C4-2B (cell line): ENCODE measurements around the gene OXT.

Experiments
- H3K27ac ChIP-seq: fragments of 450-650 bp; 2 replicates; pipeline ENCODE4 v1.5.1; 2017
- ZFX ChIP-seq: fragments of 450-650 bp; IDR thresholded peaks from 2 replicates; pipeline ENCODE4 v1.6.1; 2017
- TF ChIP-seq, protein P1 (sequence below): fragments of 450-650 bp; conservative IDR thresholded peaks from 2 replicates; pipeline ENCODE4 v1.5.1; 2017; ENCODE audit warnings: mild to moderate bottlenecking

Gene OXT

DNA sequence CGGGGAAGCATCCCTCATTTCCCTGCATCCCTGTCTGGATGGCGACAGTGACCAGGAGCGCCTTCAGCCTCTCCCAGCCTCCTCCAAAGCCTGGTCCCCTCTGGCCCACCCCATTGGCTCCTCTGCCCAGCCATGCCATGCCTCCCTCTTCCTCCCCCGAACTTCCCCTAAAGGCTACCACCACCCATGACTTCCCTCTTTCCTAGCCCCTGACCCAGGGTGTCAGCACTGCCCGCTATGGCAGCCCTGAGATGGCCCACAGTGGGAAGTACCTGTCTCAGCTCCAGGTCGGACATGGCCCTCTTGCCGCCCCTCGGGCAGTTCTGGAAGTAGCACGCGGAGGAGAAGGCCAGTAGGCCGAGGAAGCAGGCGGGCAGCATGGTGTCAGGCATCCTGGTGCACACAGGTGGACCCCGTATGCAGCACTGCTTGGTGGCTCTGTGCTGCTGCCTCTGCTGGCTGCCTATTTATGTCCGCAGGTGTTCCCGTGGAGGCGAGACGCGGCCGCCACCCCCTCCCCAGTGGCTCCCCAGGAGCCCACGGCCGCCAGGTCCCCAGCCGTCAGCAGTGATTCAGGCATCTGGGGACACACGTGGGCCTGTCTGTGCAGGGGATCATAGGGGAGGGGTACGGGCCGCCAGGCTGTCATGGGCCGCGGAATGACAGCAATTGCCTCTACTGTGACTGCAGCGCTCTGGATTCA lies 13.0 kb downstream of the OXT start, which contains the start of gene AVP:
AVP (minus strand) TSS at position 442 of the 703 bp plus-strand sequence; CDS start at position 392, 50 bp downstream.
- H3K27ac ChIP-seq, result no peak within 1 kb of the TSS
- TF ChIP-seq ZFX, result no peak
- TF ChIP-seq, protein P1, sequence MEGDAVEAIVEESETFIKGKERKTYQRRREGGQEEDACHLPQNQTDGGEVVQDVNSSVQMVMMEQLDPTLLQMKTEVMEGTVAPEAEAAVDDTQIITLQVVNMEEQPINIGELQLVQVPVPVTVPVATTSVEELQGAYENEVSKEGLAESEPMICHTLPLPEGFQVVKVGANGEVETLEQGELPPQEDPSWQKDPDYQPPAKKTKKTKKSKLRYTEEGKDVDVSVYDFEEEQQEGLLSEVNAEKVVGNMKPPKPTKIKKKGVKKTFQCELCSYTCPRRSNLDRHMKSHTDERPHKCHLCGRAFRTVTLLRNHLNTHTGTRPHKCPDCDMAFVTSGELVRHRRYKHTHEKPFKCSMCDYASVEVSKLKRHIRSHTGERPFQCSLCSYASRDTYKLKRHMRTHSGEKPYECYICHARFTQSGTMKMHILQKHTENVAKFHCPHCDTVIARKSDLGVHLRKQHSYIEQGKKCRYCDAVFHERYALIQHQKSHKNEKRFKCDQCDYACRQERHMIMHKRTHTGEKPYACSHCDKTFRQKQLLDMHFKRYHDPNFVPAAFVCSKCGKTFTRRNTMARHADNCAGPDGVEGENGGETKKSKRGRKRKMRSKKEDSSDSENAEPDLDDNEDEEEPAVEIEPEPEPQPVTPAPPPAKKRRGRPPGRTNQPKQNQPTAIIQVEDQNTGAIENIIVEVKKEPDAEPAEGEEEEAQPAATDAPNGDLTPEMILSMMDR, result no peak

DNA sequence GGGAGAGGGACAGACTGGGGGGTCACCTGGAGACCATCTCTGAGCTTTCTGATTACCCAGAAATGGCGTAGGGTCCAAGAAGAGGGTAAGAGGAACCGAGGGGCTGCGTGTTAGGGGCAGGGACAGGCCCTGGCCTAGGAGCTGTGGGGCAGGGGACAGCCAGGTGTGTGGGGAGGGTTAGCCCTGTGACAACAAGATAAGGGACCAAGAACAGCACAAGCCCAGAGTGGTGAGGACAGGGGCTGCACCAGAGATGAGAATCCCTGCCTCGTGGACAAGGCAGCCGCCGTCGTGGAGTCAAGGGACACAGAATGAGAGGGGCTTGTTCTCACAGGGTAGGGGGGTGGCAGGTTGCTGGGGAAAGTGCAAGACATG lies 13.6 kb downstream of the OXT start:
- TF ChIP-seq, protein P1, result no peak
- TF ChIP-seq ZFX, result no peak
- H3K27ac ChIP-seq, result no peak overlapping the region

DNA sequence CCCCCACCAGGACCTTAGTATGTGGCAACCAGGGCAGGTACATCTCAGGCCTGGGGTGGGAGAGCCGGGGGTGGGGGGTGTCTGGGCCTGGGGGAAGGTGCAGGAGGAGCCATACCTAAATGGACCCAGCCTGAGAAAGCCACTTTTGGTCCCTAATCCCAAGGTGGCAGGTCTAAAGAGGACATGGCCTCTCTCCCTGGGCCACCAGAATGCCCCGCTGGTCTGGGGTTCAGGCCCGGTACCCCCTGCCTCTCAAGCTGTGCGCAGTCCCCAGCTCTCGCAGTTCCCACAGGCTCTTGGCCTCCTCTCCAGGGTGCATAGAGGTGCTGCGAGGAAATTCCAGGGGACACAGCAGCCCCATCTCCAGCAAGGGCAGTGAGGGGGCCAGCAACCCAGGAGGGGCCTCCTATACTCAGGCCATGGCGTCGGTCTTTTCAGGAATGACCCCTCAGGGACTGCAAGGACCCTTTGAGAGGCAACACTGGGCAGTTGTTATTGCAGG lies 14.2 kb downstream of the OXT start:
- H3K27ac ChIP-seq, result no peak overlapping the region
- TF ChIP-seq, protein P1, result no peak
- no peak for TF ChIP-seq ZFX

DNA sequence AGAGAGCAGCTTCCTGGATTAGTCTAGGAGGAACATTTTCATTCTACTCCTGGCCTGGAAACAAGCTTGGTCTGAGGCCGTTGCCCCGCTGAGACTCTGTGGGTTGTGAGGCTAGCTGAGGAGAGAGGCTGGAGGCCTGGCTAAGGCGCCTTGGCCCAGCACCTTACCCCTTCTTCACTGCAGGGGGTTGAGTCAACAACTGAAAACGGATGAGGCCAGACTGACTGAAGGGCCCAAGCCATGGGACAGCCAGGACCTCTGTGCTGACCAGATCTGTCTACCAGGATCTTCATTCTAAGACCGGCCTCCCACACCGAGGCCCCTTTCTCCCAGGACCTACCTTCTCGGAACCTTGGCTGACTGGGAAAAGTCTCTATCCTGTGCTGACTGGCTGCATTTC lies 16.6 kb downstream of the OXT start:
- no peak for TF ChIP-seq ZFX
- TF ChIP-seq, protein P1, result no peak
- H3K27ac ChIP-seq, result no peak overlapping the region

DNA sequence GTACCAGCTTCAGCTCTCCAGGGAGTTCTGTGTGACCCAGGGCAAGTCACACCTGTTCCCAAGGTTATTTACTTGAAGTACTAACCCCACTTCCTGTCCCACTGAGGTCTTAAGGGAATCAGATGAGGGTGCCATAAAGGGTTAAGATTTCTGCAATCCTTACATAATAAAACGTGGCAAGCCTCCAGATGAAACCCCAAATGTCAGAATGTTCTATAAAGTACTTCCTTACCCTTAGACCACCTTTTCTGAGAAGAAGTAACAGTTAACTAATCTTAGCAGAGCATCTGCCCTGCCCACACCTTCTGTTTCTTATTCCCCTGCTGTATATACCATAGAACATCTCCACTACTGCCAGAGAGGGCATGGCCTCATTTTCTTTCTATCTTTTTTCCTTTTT lies 19.1 kb downstream of the OXT start:
- H3K27ac ChIP-seq, result no peak overlapping the region

DNA sequence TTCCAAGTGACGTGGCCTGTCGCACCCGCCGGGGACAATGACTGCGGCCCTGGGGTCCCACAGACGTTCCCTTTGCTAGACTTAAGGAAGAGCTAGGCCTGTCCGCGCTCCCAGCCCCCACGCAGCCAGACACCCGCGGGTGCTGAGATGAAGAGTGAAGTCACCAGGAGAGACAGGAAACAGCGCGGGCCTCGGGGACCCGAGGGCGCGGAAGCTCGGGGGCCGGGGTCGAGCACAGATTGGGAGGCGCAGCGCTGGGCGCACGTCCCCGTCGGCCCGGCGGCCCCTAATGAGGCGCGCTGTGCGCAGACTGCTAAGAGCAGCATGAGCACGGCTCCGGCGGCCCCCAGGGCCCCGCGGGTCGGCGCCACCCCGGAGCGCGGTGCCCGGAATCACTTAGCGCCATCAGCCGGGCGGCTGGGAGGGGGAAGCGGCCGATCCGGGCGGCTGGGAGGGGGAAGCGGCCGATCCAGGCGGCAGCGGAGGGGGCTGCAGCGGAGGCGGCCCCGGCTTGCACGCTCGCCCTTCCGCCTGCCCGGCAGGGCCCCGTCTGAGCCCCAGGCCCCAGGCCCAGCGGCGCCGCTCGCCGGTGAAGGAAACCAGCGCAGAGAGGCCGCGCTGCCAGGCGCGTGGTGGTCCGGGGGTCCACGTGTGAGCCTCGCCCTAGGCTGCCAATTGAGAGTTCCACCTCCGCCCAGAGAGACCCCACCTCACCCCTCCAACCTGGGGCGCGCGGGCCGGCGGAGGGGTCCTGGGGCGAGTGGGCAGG lies 21.4 kb downstream of the OXT start:
- no peak overlapping the region for H3K27ac ChIP-seq
- TF ChIP-seq ZFX, result no peak
- TF ChIP-seq, protein P1, result no peak

More for the DNA sequence above, 19.1 kb downstream of the OXT start:
- TF ChIP-seq ZFX, result no peak
- TF ChIP-seq, protein P1, result no peak

DNA sequence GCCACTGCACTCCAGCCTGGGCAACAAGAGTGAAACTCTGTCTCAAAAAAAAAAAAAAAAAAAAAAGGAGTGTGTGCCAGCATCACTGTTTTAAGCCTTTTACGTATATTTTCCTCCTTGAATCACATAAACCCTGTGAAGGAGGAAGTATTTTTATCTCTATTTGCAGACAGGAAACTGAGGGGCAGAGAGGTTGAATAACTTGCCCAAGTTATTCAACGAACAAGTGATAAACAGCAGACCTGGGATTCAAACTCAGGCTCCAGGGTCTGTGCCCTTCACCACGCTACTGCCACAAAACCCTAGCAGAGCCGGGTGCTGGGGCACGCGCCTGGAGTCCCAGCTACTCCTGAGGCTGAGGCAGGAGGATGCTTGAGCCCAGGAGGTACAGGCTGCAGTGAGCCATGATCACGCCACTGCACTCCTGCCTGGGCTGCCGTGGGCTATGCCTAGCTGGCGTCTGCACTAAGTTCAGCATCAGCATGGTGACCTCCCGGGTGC lies 22.5 kb downstream of the OXT start:
- TF ChIP-seq ZFX, result no peak
- no peak overlapping the region for H3K27ac ChIP-seq
